Measurements from ENCODE around the gene USP48. TPM values are rescaled to one million over a fixed set of nuclear protein-coding genes. Genes with fewer than 3 reads are reported as not detected.

USP48 gene
- total and polyA plus RNA-seq, 10 donors, result 17.5 to 105 (median 82.4) TPM

- Histone ChIP-seq H3K4me3 (no peak overlapping the region), H3K36me3 (peaks cover 0 to 98% (median 71%) of the 10 kb centered on the region in 6 donors), H3K27me3 (replicated peaks in 1 of 7) (no peaks in the 10 kb centered on the region), H3K9me3 (no peaks in the 10 kb centered on the region), H3K4me1 (peaks cover 0 to 36% (median 6%) of the 10 kb centered on the region in 6 donors), H3K27ac (no peak overlapping the region)
- 89 to 98% (median 95%) methylated on average over 4 of the region's 4 CpGs for WGBS, 5 donors
- no peak for DNase-seq
- TF ChIP-seq POLR2A (IDR thresholded peaks at IDR 0.05), result no peak
- TF ChIP-seq POLR2AphosphoS5 (IDR thresholded peaks at IDR 0.05), result no peak
- TF ChIP-seq CTCF (IDR thresholded peaks at IDR 0.05 in 8 of 11, conservative IDR thresholded peaks at IDR 0.05 in 3 of 11), result no peak
- intact Hi-C loops (cut with DNase I; ENCODE audit: low total_unique reads), result no loop called here
Observed at GRCh38 chr1:21702780-21703179, 80.2 kb downstream of the USP48 start.

- intact Hi-C loops (cut with DNase I; ENCODE audit: low total_unique reads), result no loop called here
- TF ChIP-seq POLR2A (IDR thresholded peaks at IDR 0.05) (no peak), CTCF (IDR thresholded peaks at IDR 0.05 in 8 of 11, conservative IDR thresholded peaks at IDR 0.05 in 3 of 11) (no peak), POLR2AphosphoS5 (IDR thresholded peaks at IDR 0.05) (no peak)
- WGBS, 5 donors, result 92 to 98% (median 94%) methylated on average over 6 of the region's 6 CpGs
- Histone ChIP-seq H3K27ac (no peak overlapping the region), H3K9me3 (no peaks in the 10 kb centered on the region), H3K27me3 (replicated peaks in 1 of 7) (no peaks in the 10 kb centered on the region), H3K4me3 (no peak overlapping the region), H3K4me1 (peaks cover 0 to 26% (median under 1%) of the 10 kb centered on the region in 6 donors), H3K36me3 (peaks cover 0 to 100% (median 74%) of the 10 kb centered on the region in 6 donors)
- no peak for DNase-seq
Observed at GRCh38 chr1:21701401-21701800, 81.5 kb downstream of the USP48 start.

GRCh38 chr1:21700094-21700493 lies 82.9 kb downstream of the USP48 start:
- Histone ChIP-seq H3K27me3 (replicated peaks in 1 of 7) (no peaks in the 10 kb centered on the region), H3K9me3 (no peaks in the 10 kb centered on the region), H3K4me1 (peaks cover 0 to 20% (median 0%) of the 10 kb centered on the region in 6 donors), H3K27ac (no peak overlapping the region), H3K36me3 (peaks cover 0 to 100% (median 72%) of the 10 kb centered on the region in 6 donors), H3K4me3 (no peak overlapping the region)
- DNase-seq, result no peak
- WGBS, 5 donors, result 47 to 66% (median 54%) methylated on average over 4 of the region's 4 CpGs
- no peak for TF ChIP-seq POLR2A (IDR thresholded peaks at IDR 0.05)
- TF ChIP-seq POLR2AphosphoS5 (IDR thresholded peaks at IDR 0.05), result no peak
- TF ChIP-seq CTCF (IDR thresholded peaks at IDR 0.05 in 8 of 11, conservative IDR thresholded peaks at IDR 0.05 in 3 of 11), result no peak
- intact Hi-C loops (cut with DNase I; ENCODE audit: low total_unique reads), result no loop called here

GRCh38 chr1:21696931-21697330 lies 86.0 kb downstream of the USP48 start:
- Histone ChIP-seq H3K36me3 (peaks cover 1 to 100% (median 78%) of the 10 kb centered on the region in 6 donors), H3K27me3 (replicated peaks in 1 of 7) (no peaks in the 10 kb centered on the region), H3K27ac (no peak overlapping the region), H3K4me3 (no peak overlapping the region), H3K9me3 (no peaks in the 10 kb centered on the region), H3K4me1 (no peaks in the 10 kb centered on the region)
- WGBS, 5 donors, result 91 to 96% (median 92%) methylated on average over 6 of the region's 6 CpGs
- TF ChIP-seq POLR2AphosphoS5 (IDR thresholded peaks at IDR 0.05) (no peak), CTCF (IDR thresholded peaks at IDR 0.05 in 8 of 11, conservative IDR thresholded peaks at IDR 0.05 in 3 of 11) (no peak), POLR2A (IDR thresholded peaks at IDR 0.05) (no peak)
- no peak for DNase-seq
- intact Hi-C loops (cut with DNase I; ENCODE audit: low total_unique reads), result no loop called here

Data from spleen (tissue), 11 donors.